Measurements from ENCODE around the gene DOHH. TPM values are rescaled to one million over a fixed set of nuclear protein-coding genes. Genes with fewer than 3 reads are reported as not detected.

DOHH gene
- polyA plus RNA-seq, 2 of the 4 experiments (the other 2 are of a cell fraction): 4.6 to 13.3 TPM

GRCh38 chr19:3467437-3468198, 32.9 kb downstream of the DOHH start:
- ATAC-seq (no peak), DNase-seq (ENCODE audit: low read depth in 1 of 2, low spot score in 1 of 2) (no peak), FAIRE-seq (no peak)
- 86% methylated on average over 7 of the region's 10 CpGs for WGBS (ENCODE audit: missing lambda C conversion rate)
- POLR2A ChIA-PET: no interaction called here
- TF ChIP-seq CEBPB (IDR thresholded peaks at IDR 0.05) (no peak), BHLHE40 (IDR thresholded peaks at IDR 0.05; ENCODE audit: low read depth, low read length) (no peak), ESRRA (IDR thresholded peaks at IDR 0.05; ENCODE audit: borderline replicate concordance, low read length) (no peak), EP300 (IDR thresholded peaks at IDR 0.05) (no peak), CHD2 (IDR thresholded peaks at IDR 0.05; ENCODE audit: low read length, partially characterized antibody) (no peak), KDM5A (IDR thresholded peaks at IDR 0.05) (no peak), MYC (IDR thresholded peaks at IDR 0.05; ENCODE audit: borderline replicate concordance, low read length) (no peak), POLR2A (IDR thresholded peaks at IDR 0.05; ENCODE audit: low read length) (no peak), HOXB13 (CRISPR knock-in tag; IDR thresholded peaks at IDR 0.05; ENCODE audit: low read depth) (no peak)
- TF ChIP-seq, protein P1, sequence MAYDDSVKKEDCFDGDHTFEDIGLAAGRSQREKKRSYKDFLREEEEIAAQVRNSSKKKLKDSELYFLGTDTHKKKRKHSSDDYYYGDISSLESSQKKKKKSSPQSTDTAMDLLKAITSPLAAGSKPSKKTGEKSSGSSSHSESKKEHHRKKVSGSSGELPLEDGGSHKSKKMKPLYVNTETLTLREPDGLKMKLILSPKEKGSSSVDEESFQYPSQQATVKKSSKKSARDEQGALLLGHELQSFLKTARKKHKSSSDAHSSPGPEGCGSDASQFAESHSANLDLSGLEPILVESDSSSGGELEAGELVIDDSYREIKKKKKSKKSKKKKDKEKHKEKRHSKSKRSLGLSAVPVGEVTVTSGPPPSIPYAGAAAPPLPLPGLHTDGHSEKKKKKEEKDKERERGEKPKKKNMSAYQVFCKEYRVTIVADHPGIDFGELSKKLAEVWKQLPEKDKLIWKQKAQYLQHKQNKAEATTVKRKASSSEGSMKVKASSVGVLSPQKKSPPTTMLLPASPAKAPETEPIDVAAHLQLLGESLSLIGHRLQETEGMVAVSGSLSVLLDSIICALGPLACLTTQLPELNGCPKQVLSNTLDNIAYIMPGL (CRISPR knock-in tag; IDR thresholded peaks at IDR 0.05; ENCODE audit: borderline replicate concordance): no peak
- H3K27ac ChIP-seq: no peak overlapping the region
- peaks cover 10% of the 10 kb centered on the region; the same call in 1 of the 3 replicates for H3K9me3 ChIP-seq
- no peak overlapping the region for H3K4me2 ChIP-seq
- CTCF ChIA-PET: interaction anchor here (0.6 to 2.2 kb wide), 2 partner anchors 20 to 29 kb away, joined by 3 to 9 read pairs; no protein-coding TSS in a partner anchor
- no peak overlapping the region for H3K4me3 ChIP-seq
- peaks cover 22% of the 10 kb centered on the region for H3K4me1 ChIP-seq

- H3K4me2 ChIP-seq: no peak overlapping the region
- peak overlapping the region in 1 of 2 experiments; percentile 65; a peak in 1 of 6 replicates for H3K27ac ChIP-seq
- DNase-seq (ENCODE audit: low read depth in 1 of 2, low spot score in 1 of 2) (no peak), FAIRE-seq (no peak), ATAC-seq (no peak)
- CTCF ChIA-PET: interaction anchor here (0.6 to 0.9 kb wide), 2 partner anchors 46 to 504 kb away, joined by 3 read pairs; no protein-coding TSS in a partner anchor
- POLR2A ChIA-PET: interaction anchor here (0.6 kb wide), 2 partner anchors 130 to 145 kb away, joined by 3 to 4 read pairs; no protein-coding TSS in a partner anchor
- peaks cover 17% of the 10 kb centered on the region for H3K4me1 ChIP-seq
- 92% methylated on average over 6 of the region's 9 CpGs for WGBS (ENCODE audit: missing lambda C conversion rate)
- H3K9me3 ChIP-seq: peaks cover 10% of the 10 kb centered on the region; the same call in 1 of the 3 replicates
- TF ChIP-seq EP300 (IDR thresholded peaks at IDR 0.05): no peak
- TF ChIP-seq, protein P2, sequence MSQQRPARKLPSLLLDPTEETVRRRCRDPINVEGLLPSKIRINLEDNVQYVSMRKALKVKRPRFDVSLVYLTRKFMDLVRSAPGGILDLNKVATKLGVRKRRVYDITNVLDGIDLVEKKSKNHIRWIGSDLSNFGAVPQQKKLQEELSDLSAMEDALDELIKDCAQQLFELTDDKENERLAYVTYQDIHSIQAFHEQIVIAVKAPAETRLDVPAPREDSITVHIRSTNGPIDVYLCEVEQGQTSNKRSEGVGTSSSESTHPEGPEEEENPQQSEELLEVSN (IDR thresholded peaks at IDR 0.05; ENCODE audit: borderline replicate concordance, low read depth): no peak
- no peak for TF ChIP-seq TFCP2L1 (CRISPR knock-in tag; IDR thresholded peaks at IDR 0.05)
- TF ChIP-seq, protein P3, sequence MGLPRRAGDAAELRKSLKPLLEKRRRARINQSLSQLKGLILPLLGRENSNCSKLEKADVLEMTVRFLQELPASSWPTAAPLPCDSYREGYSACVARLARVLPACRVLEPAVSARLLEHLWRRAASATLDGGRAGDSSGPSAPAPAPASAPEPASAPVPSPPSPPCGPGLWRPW (IDR thresholded peaks at IDR 0.05): no peak
- TF ChIP-seq ZFP36 (IDR thresholded peaks at IDR 0.05; ENCODE audit: borderline replicate concordance, partially characterized antibody): no peak
- TF ChIP-seq KDM1A (IDR thresholded peaks at IDR 0.05; ENCODE audit: low read depth): no peak
- TF ChIP-seq CHD4 (IDR thresholded peaks at IDR 0.05; ENCODE audit: borderline replicate concordance): no peak
- no peak for TF ChIP-seq FOSB (CRISPR knock-in tag; IDR thresholded peaks at IDR 0.05)
- TF ChIP-seq ZC3H11A (IDR thresholded peaks at IDR 0.05): no peak
- TF ChIP-seq NFE2L2 (conservative IDR thresholded peaks at IDR 0.05; ENCODE audit: low read length): no peak
- TF ChIP-seq EHMT2 (IDR thresholded peaks at IDR 0.05; ENCODE audit: low read depth): no peak
- TF ChIP-seq NPAS2 (CRISPR knock-in tag; IDR thresholded peaks at IDR 0.05; ENCODE audit: borderline replicate concordance): no peak
- H3K4me3 ChIP-seq: no peak overlapping the region
These were observed 33.8 kb downstream of the DOHH start for GRCh38 chr19:3466635-3467034.

Data from A549 (cell line).